Measurements from ENCODE around the gene DISC1.
"Not testable (repeated sequence)": the region's sequence is repeated elsewhere in the genome, so short reads cannot be mapped to it uniquely, and the experiment has no call there.

- not testable (repeated sequence) for TF ChIP-seq CTCF (IDR thresholded peaks at IDR 0.05); POLR2AphosphoS5 (IDR thresholded peaks at IDR 0.05; ENCODE audit: insufficient read depth in 1 of 2, low read depth in 1 of 2); POLR2A (IDR thresholded peaks at IDR 0.05)
These were observed 43.5 kb downstream of the DISC1 start for GRCh38 chr1:231669864-231670621.

All from vagina (tissue), 2 donors.